ENCODE results near the gene SRR.

The SRR gene

DNA sequence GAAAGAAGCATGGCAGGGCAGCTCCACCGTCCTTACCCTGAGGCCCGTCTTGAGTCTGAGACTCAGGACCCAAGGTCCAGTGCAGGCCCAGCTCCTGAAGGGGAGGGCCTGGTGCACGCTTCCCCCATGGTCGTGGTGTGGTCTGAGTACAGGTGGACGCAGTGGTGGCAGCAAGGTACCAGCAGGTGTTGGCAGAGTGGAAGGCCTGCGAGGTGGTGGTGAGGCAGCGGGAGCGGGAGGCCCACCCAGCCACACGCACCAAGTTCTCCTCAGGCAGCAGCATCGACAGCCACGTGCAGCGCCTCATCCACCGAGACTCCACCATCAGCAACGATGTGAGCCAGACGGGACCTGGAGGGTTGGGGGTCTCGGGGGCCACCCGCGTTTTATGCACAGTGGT lies 69.4 kb downstream of the SRR start:
- DNase-seq, result no peak
